Spleen (tissue), 7 donors: ENCODE measurements around the gene DOK7.

Experiments used
- POLR2A ChIP-seq, 3 donors: fragments of 450-650 bp; IDR thresholded peaks; one replicate each; pipeline ENCODE4 v1.5.1; 2017; ENCODE audit warnings: antibody characterized with exemption in 3 of 3, mild to moderate bottlenecking in 1 of 3
- POLR2AphosphoS5 ChIP-seq, 3 donors: sonication (generic); formaldehyde crosslinking; IDR thresholded peaks; one replicate each; pipeline ENCODE4 v1.5.1; 2017; ENCODE audit warnings: antibody characterized with exemption in 3 of 3
- TF ChIP-seq, protein P1 (sequence below), 11 experiments: fragments of 200-600 bp in 7 of 11; fragments of 450-650 bp in 4 of 11; sonication (generic) in 4 of 11; IDR thresholded peaks in 8 of 11; conservative IDR thresholded peaks in 3 of 11; 1 replicate in 7 of 11; 2 replicates in 4 of 11; pipeline versions ENCODE4 v1.4.0 to v1.8.0; 2016 to 2021; ENCODE audit warnings: antibody characterized with exemption in 11 of 11, inconsistent platforms in 4 of 11, mild to moderate bottlenecking in 1 of 11
- donor health status: DM: no; HTN: no; CAD: no; lungs with moderate emphysema.
- donor health status: DM: no; HTN: no; CAD: no.
- donor health status: DM: no; HTN: no; CAD: no.

DNA sequence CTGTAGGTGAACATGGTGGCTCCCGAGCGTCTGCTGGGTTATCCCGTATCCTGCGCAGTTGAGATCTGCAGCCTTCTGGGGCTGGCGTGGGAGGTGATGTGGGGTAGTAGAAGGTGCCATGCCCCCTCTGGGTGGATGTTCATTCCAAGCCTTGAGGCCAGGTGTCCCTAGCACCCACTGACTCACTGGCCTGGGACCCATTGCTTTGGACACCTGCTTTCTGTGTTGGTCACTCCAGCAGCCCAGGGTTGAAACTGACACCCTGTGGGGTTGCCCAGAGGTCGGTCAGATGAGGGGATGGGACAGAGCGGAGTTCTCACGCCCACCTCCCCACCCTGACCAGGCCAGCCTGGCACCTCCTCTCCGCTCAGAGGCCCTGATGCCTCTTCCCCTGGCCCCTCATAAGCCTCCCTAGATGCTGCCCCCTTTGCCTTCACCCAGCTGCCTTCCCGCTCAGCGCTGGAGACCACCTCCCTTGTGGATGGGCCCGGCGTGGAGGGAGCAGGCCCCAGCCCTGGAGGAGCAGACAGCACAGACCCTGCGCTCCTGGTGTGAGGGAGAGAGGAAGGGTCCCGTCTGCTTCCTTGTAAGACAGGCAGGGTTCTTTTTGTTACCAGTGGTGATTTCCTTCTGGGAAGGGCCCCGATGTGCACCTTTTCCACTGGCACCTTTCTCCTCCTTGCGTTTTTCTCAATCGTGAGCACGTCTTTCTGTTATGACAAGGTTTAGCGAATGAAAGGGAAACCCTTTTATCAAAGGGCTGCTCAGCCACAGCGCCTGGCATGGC is 2.0 kb downstream of the DOK7 start:
- TF ChIP-seq, protein P1, sequence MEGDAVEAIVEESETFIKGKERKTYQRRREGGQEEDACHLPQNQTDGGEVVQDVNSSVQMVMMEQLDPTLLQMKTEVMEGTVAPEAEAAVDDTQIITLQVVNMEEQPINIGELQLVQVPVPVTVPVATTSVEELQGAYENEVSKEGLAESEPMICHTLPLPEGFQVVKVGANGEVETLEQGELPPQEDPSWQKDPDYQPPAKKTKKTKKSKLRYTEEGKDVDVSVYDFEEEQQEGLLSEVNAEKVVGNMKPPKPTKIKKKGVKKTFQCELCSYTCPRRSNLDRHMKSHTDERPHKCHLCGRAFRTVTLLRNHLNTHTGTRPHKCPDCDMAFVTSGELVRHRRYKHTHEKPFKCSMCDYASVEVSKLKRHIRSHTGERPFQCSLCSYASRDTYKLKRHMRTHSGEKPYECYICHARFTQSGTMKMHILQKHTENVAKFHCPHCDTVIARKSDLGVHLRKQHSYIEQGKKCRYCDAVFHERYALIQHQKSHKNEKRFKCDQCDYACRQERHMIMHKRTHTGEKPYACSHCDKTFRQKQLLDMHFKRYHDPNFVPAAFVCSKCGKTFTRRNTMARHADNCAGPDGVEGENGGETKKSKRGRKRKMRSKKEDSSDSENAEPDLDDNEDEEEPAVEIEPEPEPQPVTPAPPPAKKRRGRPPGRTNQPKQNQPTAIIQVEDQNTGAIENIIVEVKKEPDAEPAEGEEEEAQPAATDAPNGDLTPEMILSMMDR (IDR thresholded peaks at IDR 0.05 in 8 of 11, conservative IDR thresholded peaks at IDR 0.05 in 3 of 11): no peak
- no peak for TF ChIP-seq POLR2AphosphoS5 (IDR thresholded peaks at IDR 0.05)
- no peak for TF ChIP-seq POLR2A (IDR thresholded peaks at IDR 0.05)
